HG03135 (cell line): ENCODE results near the gene KCND1.

ENCODE experiments used
- ATAC-seq: cut with Tn5 transposase; IDR thresholded peaks from one replicate; pipeline ENCODE4 v1.9.1; 2021; ENCODE audit warnings: mild to moderate bottlenecking, moderate library complexity; ENCODE audit not compliant: unreplicated experiment

Gene KCND1

GRCh38 chrX:48914593-48915493, 56.8 kb downstream of the KCND1 start:
- ATAC-seq, result no peak

DNA sequence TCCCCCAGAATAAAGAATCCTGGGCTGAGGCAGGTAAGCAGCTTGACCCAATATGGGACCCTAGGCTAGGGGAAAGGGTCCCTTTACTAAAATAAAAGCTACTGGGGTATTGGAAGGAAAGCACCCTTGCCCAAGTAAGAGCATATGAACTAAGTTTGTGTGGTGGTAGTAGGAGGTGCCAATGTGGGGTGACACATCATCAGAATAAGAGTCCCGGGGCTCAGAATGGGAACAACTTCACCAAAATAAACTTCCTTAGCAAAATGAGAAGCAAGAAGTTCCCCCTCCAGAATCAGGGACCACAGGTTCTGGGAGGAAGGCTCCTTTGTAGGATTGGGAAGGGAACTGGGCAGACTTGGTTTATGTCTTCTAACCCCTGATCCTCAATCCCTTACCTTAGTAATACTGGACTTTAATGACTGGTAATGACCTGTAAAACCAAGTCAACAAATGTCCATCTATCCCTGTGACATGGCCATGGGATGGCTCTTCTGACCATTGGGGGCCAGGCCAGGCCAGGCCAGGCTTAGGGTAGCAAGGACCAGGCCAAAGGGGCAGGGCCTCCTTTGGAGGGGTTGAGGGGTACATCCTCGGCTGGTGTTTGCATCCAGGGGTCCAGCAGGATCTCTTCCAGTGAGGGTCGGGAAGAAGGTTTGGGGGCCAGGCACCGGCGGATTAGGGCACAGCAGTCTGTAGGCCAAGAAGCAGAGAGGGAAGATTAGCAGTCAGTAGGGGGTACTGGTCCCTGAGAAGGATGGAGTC, 57.9 kb downstream of the KCND1 start:
- ATAC-seq, result no peak

- peak; percentile 62 for ATAC-seq
Observed at GRCh38 chrX:48911412-48912182, 60.0 kb downstream of the KCND1 start, which contains the start of gene SLC35A2. Gene SLC35A2, minus strand, starts transcription at chrX:48911646. Its CDS starts 10 bp downstream, at chrX:48911636.
